ENCODE data around the gene RNU6-9. TPM values are rescaled to one million over a fixed set of nuclear protein-coding genes. Genes with fewer than 3 reads are reported as not detected.

The RNU6-9 gene
- total and polyA plus RNA-seq, 2 of the 13 experiments (the other 11 are each of a cell fraction or from before 2014, with no cell fraction given), result under 0.01 TPM; not detected in 1

DNA sequence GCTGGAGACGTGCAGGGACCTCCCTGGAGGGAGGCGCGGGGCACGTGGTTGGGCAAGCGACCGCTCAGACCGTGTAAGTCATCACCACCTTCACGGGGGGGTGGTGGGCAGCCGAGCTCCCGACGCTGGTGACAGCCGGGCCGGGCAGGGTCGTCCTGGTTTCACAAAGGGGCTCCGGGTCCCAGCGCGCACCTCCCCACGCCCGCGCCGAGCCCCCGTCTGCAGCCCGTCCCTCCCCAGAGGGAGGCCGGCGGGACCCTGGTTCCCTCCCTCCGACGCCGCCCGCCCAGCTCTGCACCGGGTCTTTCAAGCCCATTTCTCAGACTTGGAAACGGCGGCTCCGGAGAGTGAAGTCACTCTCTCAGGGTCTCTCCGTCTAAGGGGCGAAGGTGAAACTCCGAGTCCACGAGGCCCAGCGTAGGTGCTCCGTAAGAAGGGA is 31.8 kb downstream of the RNU6-9 start (continued):
- TF ChIP-seq HMGXB4 (CRISPR knock-in tag; IDR thresholded peaks at IDR 0.05; ENCODE audit: borderline replicate concordance in 1 of 2, low read depth in 1 of 2), result peak in 1 of 2 experiments; percentile 48; a peak in 2 of 4 replicates
- TF ChIP-seq ZNF317 (CRISPR knock-in tag; IDR thresholded peaks at IDR 0.05), result 0 out of 2 replicates have a peak, but pooled peaks have one; percentile 19
- TF ChIP-seq REL (CRISPR knock-in tag; conservative IDR thresholded peaks at IDR 0.05), result 0 out of 2 replicates have a peak, but pooled peaks have one; percentile 39
- TF ChIP-seq THAP7 (CRISPR knock-in tag; IDR thresholded peaks at IDR 0.05), result peak; percentile 22; the same call in 1 of the 2 replicates
- no peak for TF ChIP-seq ZNF616 (CRISPR knock-in tag; IDR thresholded peaks at IDR 0.05; ENCODE audit: low read depth)
- peak; percentile 50; the same call in 1 of the 2 replicates for TF ChIP-seq AHR (CRISPR knock-in tag; IDR thresholded peaks at IDR 0.05)
- TF ChIP-seq MTERF4 (CRISPR knock-in tag; IDR thresholded peaks at IDR 0.05), result 0 out of 2 replicates have a peak, but pooled peaks have one; percentile 23
- TF ChIP-seq POLR2A (IDR thresholded peaks at IDR 0.05; ENCODE audit: insufficient read depth in 1 of 2, low read depth in 2 of 2, low read length in 2 of 2), result peak in 1 of 2 experiments; percentile 8; a peak in 1 of 4 replicates
- TF ChIP-seq ZNF546 (CRISPR knock-in tag; conservative IDR thresholded peaks at IDR 0.05), result 0 out of 2 replicates have a peak, but pooled peaks have one; percentile 31
- TF ChIP-seq, protein P1, sequence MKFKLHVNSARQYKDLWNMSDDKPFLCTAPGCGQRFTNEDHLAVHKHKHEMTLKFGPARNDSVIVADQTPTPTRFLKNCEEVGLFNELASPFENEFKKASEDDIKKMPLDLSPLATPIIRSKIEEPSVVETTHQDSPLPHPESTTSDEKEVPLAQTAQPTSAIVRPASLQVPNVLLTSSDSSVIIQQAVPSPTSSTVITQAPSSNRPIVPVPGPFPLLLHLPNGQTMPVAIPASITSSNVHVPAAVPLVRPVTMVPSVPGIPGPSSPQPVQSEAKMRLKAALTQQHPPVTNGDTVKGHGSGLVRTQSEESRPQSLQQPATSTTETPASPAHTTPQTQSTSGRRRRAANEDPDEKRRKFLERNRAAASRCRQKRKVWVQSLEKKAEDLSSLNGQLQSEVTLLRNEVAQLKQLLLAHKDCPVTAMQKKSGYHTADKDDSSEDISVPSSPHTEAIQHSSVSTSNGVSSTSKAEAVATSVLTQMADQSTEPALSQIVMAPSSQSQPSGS (CRISPR knock-in tag; IDR thresholded peaks at IDR 0.05), result 0 out of 2 replicates have a peak, but pooled peaks have one; percentile 17
- no peak; the same call in 1 of the 2 replicates for TF ChIP-seq ZNF746 (CRISPR knock-in tag; IDR thresholded peaks at IDR 0.05)
- TF ChIP-seq ZBTB42 (CRISPR knock-in tag; IDR thresholded peaks at IDR 0.05), result peak; percentile 83
- TF ChIP-seq ZNF740 (CRISPR knock-in tag; IDR thresholded peaks at IDR 0.05), result 0 out of 2 replicates have a peak, but pooled peaks have one; percentile 26
- TF ChIP-seq ZNF788 (CRISPR knock-in tag; IDR thresholded peaks at IDR 0.05; ENCODE audit: borderline replicate concordance), result peak; percentile 2; the same call in 1 of the 2 replicates
- TF ChIP-seq, protein P2, sequence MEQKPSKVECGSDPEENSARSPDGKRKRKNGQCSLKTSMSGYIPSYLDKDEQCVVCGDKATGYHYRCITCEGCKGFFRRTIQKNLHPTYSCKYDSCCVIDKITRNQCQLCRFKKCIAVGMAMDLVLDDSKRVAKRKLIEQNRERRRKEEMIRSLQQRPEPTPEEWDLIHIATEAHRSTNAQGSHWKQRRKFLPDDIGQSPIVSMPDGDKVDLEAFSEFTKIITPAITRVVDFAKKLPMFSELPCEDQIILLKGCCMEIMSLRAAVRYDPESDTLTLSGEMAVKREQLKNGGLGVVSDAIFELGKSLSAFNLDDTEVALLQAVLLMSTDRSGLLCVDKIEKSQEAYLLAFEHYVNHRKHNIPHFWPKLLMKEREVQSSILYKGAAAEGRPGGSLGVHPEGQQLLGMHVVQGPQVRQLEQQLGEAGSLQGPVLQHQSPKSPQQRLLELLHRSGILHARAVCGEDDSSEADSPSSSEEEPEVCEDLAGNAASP (CRISPR knock-in tag; IDR thresholded peaks at IDR 0.05; ENCODE audit: borderline replicate concordance), result peak; percentile 2
- no peak for TF ChIP-seq HNF1A (IDR thresholded peaks at IDR 0.05; ENCODE audit: low read depth)
- TF ChIP-seq HNF1A (CRISPR knock-in tag; IDR thresholded peaks at IDR 0.05; ENCODE audit: borderline replicate concordance), result 0 out of 2 replicates have a peak, but pooled peaks have one; percentile 14

Measured in HepG2 (cell line).